Suprapubic skin (tissue), 3 donors: ENCODE measurements around the gene TNXB.

ENCODE experiments used
- CTCF ChIP-seq, 2 donors: fragments of 200-600 bp in 1 of 2; fragments of 450-650 bp in 1 of 2; sonication (generic) in 1 of 2; IDR thresholded peaks; one replicate each; pipeline ENCODE4 v1.5.1; 2016 to 2019; ENCODE audit warnings: antibody characterized with exemption in 2 of 2, mild to moderate bottlenecking in 1 of 2, moderate library complexity in 1 of 2
- POLR2A ChIP-seq, 2 donors: fragments of 450-650 bp; IDR thresholded peaks; one replicate each; pipeline ENCODE4 v1.6.1; 2017; ENCODE audit warnings: antibody characterized with exemption in 2 of 2, mild to moderate bottlenecking in 2 of 2, moderate library complexity in 2 of 2

- TF ChIP-seq CTCF (IDR thresholded peaks at IDR 0.05) (no peak), POLR2A (IDR thresholded peaks at IDR 0.05) (no peak)
These were observed 27.8 kb downstream of the TNXB start for GRCh38 chr6:32081168-32081990.
